ENCODE results near the gene APOA4.

DNA sequence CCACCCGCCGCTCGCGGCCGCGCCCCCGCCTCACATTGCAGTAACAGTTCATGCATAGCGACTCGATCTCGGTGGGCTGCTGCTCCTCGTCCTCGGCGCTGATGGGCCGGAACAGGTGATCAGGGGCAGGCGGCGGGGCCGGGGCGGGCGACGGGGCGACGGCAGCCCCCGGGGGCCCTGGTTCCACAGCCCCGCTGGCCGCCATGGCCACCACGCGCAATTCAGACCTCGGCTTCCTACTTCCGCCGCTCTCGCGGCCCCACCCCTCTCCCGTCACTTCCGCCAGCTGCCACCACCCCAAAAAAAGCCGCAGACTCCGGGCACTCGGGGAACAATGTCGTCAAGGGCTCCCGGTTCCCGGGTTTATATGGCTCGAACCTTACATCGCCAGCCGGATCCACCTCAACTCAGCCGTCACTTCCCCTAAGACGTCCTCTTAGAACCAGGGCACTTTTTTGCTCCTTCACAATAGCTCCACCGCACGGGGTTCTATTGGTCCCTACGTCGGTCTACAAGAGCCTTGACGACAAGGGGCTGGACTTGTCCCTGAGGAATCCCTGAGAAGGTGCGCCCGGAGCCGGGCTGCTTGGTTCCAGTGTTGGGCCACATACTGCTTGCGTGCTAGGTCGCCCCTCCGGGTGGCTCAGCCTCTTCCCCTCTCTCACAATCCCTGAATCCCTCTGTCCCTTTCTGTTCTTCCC is 35.2 kb downstream of the APOA4 start, which contains the start of gene ZPR1:
- TF ChIP-seq GATA2 (IDR thresholded peaks at IDR 0.05; ENCODE audit: low read depth, low read length) (no peak), GATA3 (IDR thresholded peaks at IDR 0.05; ENCODE audit: low read depth, low read length) (no peak)

Data from SH-SY5Y (cell line).